Measurements from ENCODE around the gene VTN.

VTN gene

GRCh38 chr17:28370035-28370743 lies at the start of gene VTN:
VTN (minus strand) TSS chr17:28370307; CDS start chr17:28370203, 104 bp downstream.
- H3K79me2 ChIP-seq (ENCODE audit: insufficient read depth, low read length) = no peaks in the 10 kb centered on the region
- peak within 1 kb of the TSS; percentile 67; the same call in 1 of the 2 replicates for H3K9ac ChIP-seq (ENCODE audit: low read length)
- no peaks in the 10 kb centered on the region for H3K36me3 ChIP-seq (ENCODE audit: low read length)
- H3K4me3 ChIP-seq (ENCODE audit: insufficient read depth, low read length, poor library complexity, severe bottlenecking) = peak within 1 kb of the TSS; percentile 72
- H2AFZ ChIP-seq (ENCODE audit: low read depth, low read length, severe bottlenecking) = peak within 1 kb of the TSS; percentile 99
- no peaks in the 10 kb centered on the region for H3K27me3 ChIP-seq (ENCODE audit: low read length)
- no peaks in the 10 kb centered on the region for H4K20me1 ChIP-seq (ENCODE audit: low read depth, low read length)
- H3K4me2 ChIP-seq (ENCODE audit: low read depth, low read length, poor library complexity, severe bottlenecking) = peak within 1 kb of the TSS; percentile 100
- H3K9me3 ChIP-seq (ENCODE audit: insufficient read depth, low read length) = no peaks in the 10 kb centered on the region
- peak within 1 kb of the TSS; percentile 27 for H3K27ac ChIP-seq (ENCODE audit: low read depth, low read length)
- peaks cover 14% of the 10 kb centered on the region for H3F3A ChIP-seq (ENCODE audit: insufficient read depth)
- TF ChIP-seq CTCF (IDR thresholded peaks at IDR 0.05; ENCODE audit: insufficient read depth, low read length, poor library complexity, severe bottlenecking) = no peak
- TF ChIP-seq EZH2phosphoT487 (conservative IDR thresholded peaks at IDR 0.05; ENCODE audit: low read length) = no peak
- no peaks in the 10 kb centered on the region for H3K9me2 ChIP-seq (replicated peaks; ENCODE audit: insufficient read depth, low read length)

GRCh38 chr17:28416703-28417311 lies 46.7 kb upstream of the VTN start:
- TF ChIP-seq CTCF (IDR thresholded peaks at IDR 0.05; ENCODE audit: insufficient read depth, low read length, poor library complexity, severe bottlenecking) (peak; percentile 63), EZH2phosphoT487 (conservative IDR thresholded peaks at IDR 0.05; ENCODE audit: low read length) (no peak)
- Histone ChIP-seq H4K20me1 (ENCODE audit: low read depth, low read length) (no peaks in the 10 kb centered on the region), H3K27me3 (ENCODE audit: low read length) (no peaks in the 10 kb centered on the region), H2AFZ (ENCODE audit: low read depth, low read length, severe bottlenecking) (no peak overlapping the region), H3K36me3 (ENCODE audit: low read length) (no peaks in the 10 kb centered on the region), H3K4me3 (ENCODE audit: insufficient read depth, low read length, poor library complexity, severe bottlenecking) (no peak overlapping the region), H3K79me2 (ENCODE audit: insufficient read depth, low read length) (no peaks in the 10 kb centered on the region), H3K4me2 (ENCODE audit: low read depth, low read length, poor library complexity, severe bottlenecking) (no peak overlapping the region), H3K9ac (ENCODE audit: low read length) (no peak overlapping the region), H3F3A (ENCODE audit: insufficient read depth) (no peaks in the 10 kb centered on the region), H3K27ac (ENCODE audit: low read depth, low read length) (no peak overlapping the region), H3K9me3 (ENCODE audit: insufficient read depth, low read length) (no peaks in the 10 kb centered on the region), H3K9me2 (replicated peaks; ENCODE audit: insufficient read depth, low read length) (no peaks in the 10 kb centered on the region)

GRCh38 chr17:28415886-28416285 lies 45.8 kb upstream of the VTN start:
- no peaks in the 10 kb centered on the region for H3F3A ChIP-seq (ENCODE audit: insufficient read depth)
- H3K27ac ChIP-seq (ENCODE audit: low read depth, low read length) = no peak overlapping the region
- no peak overlapping the region for H2AFZ ChIP-seq (ENCODE audit: low read depth, low read length, severe bottlenecking)
- no peaks in the 10 kb centered on the region for H3K36me3 ChIP-seq (ENCODE audit: low read length)
- no peaks in the 10 kb centered on the region for H3K79me2 ChIP-seq (ENCODE audit: insufficient read depth, low read length)
- H3K4me2 ChIP-seq (ENCODE audit: low read depth, low read length, poor library complexity, severe bottlenecking) = no peak overlapping the region
- H4K20me1 ChIP-seq (ENCODE audit: low read depth, low read length) = no peaks in the 10 kb centered on the region
- no peaks in the 10 kb centered on the region for H3K9me3 ChIP-seq (ENCODE audit: insufficient read depth, low read length)
- TF ChIP-seq CTCF (IDR thresholded peaks at IDR 0.05; ENCODE audit: insufficient read depth, low read length, poor library complexity, severe bottlenecking) (no peak), EZH2phosphoT487 (conservative IDR thresholded peaks at IDR 0.05; ENCODE audit: low read length) (no peak)
- H3K27me3 ChIP-seq (ENCODE audit: low read length) = no peaks in the 10 kb centered on the region
- H3K9ac ChIP-seq (ENCODE audit: low read length) = no peak overlapping the region
- no peak overlapping the region for H3K4me3 ChIP-seq (ENCODE audit: insufficient read depth, low read length, poor library complexity, severe bottlenecking)
- H3K9me2 ChIP-seq (replicated peaks; ENCODE audit: insufficient read depth, low read length) = no peaks in the 10 kb centered on the region
